HEK293 (cell line): Measurements from ENCODE around the gene KIFAP3.
A peak's percentile ranks its signal among the peaks of the same experiment; 100 is the strongest.

Experiments used
- BCL6B ChIP-seq: fragments of 450-650 bp; formaldehyde crosslinking; IDR thresholded peaks from 2 replicates; pipeline ENCODE4 v1.5.1; 2017; ENCODE audit warnings: missing biosample characterization, missing genetic modification characterization
- HIC1 ChIP-seq: fragments of 450-650 bp; formaldehyde crosslinking; IDR thresholded peaks from 2 replicates; pipeline ENCODE4 v1.5.1; 2016; ENCODE audit warnings: missing biosample characterization, missing genetic modification characterization
- HOXD13 ChIP-seq: sonication (generic); formaldehyde crosslinking; IDR thresholded peaks from 2 replicates; pipeline ENCODE4 v1.8.0; 2022; ENCODE audit warnings: missing genetic modification reagents, borderline replicate concordance
- IKZF3 ChIP-seq: fragments of 450-650 bp; IDR thresholded peaks from 2 replicates; pipeline ENCODE4 v1.5.0; 2018; ENCODE audit warnings: missing biosample characterization, mild to moderate bottlenecking, missing genetic modification characterization, moderate library complexity
- KLF16 ChIP-seq: fragments of 450-650 bp; formaldehyde crosslinking; IDR thresholded peaks from 2 replicates; pipeline ENCODE4 v1.5.1; 2017; ENCODE audit warnings: missing biosample characterization, missing genetic modification characterization
- KLF7 ChIP-seq: fragments of 450-650 bp; formaldehyde crosslinking; IDR thresholded peaks from 2 replicates; pipeline ENCODE4 v1.5.1; 2016; ENCODE audit warnings: missing biosample characterization, missing genetic modification characterization, borderline replicate concordance
- KLF9 ChIP-seq: fragments of 450-650 bp; formaldehyde crosslinking; IDR thresholded peaks from 2 replicates; pipeline ENCODE4 v1.5.1; 2016; ENCODE audit warnings: missing biosample characterization, missing genetic modification characterization, low read depth
- PRDM4 ChIP-seq: fragments of 450-650 bp; formaldehyde crosslinking; IDR thresholded peaks from 2 replicates; pipeline ENCODE4 v1.5.1; 2017; ENCODE audit warnings: missing biosample characterization, missing genetic modification characterization
- ZBTB1 ChIP-seq: fragments of 450-650 bp; formaldehyde crosslinking; IDR thresholded peaks from 2 replicates; pipeline ENCODE4 v1.5.1; 2016; ENCODE audit warnings: missing biosample characterization, missing genetic modification characterization
- ZBTB44 ChIP-seq: fragments of 450-650 bp; IDR thresholded peaks from 2 replicates; pipeline ENCODE4 v1.5.1; 2018; ENCODE audit warnings: missing biosample characterization, mild to moderate bottlenecking, missing genetic modification characterization
- ZNF138 ChIP-seq: fragments of 450-650 bp; formaldehyde crosslinking; IDR thresholded peaks from 2 replicates; pipeline ENCODE4 v1.5.1; 2016; ENCODE audit warnings: missing biosample characterization, missing genetic modification characterization, borderline replicate concordance
- ZNF146 ChIP-seq: fragments of 450-650 bp; formaldehyde crosslinking; IDR thresholded peaks from 2 replicates; pipeline ENCODE4 v1.5.1; 2016; ENCODE audit warnings: missing biosample characterization, missing genetic modification characterization
- ZNF157 ChIP-seq: fragments of 450-650 bp; formaldehyde crosslinking; IDR thresholded peaks from 2 replicates; pipeline ENCODE4 v1.5.1; 2016; ENCODE audit warnings: missing biosample characterization, missing genetic modification characterization
- ZNF18 ChIP-seq: fragments of 450-650 bp; formaldehyde crosslinking; IDR thresholded peaks from 2 replicates; pipeline ENCODE4 v1.5.1; 2016; ENCODE audit warnings: missing biosample characterization, missing genetic modification characterization
- ZNF248 ChIP-seq: fragments of 450-650 bp; formaldehyde crosslinking; IDR thresholded peaks from 2 replicates; pipeline ENCODE4 v1.5.1; 2017; ENCODE audit warnings: missing biosample characterization, missing genetic modification characterization
- ZNF26 ChIP-seq: fragments of 450-650 bp; formaldehyde crosslinking; IDR thresholded peaks from 2 replicates; pipeline ENCODE4 v1.5.1; 2016; ENCODE audit warnings: missing biosample characterization, missing genetic modification characterization
- ZNF266 ChIP-seq: fragments of 450-650 bp; formaldehyde crosslinking; IDR thresholded peaks from 2 replicates; pipeline ENCODE4 v1.5.1; 2016; ENCODE audit warnings: missing biosample characterization, missing genetic modification characterization, low read depth
- ZNF449 ChIP-seq: fragments of 450-650 bp; formaldehyde crosslinking; IDR thresholded peaks from 2 replicates; pipeline ENCODE4 v1.5.1; 2017; ENCODE audit warnings: missing biosample characterization, mild to moderate bottlenecking, missing genetic modification characterization, moderate library complexity
- ZNF48 ChIP-seq: fragments of 450-650 bp; formaldehyde crosslinking; IDR thresholded peaks from 2 replicates; pipeline ENCODE4 v1.5.1; 2016; ENCODE audit warnings: missing biosample characterization, missing genetic modification characterization
- ZNF585B ChIP-seq: fragments of 450-650 bp; formaldehyde crosslinking; IDR thresholded peaks from 2 replicates; pipeline ENCODE4 v1.5.1; 2016; ENCODE audit warnings: missing biosample characterization, missing genetic modification characterization
- ZNF600 ChIP-seq: fragments of 450-650 bp; formaldehyde crosslinking; IDR thresholded peaks from 2 replicates; pipeline ENCODE4 v1.5.1; 2016; ENCODE audit warnings: missing biosample characterization, missing genetic modification characterization
- ZNF621 ChIP-seq: fragments of 450-650 bp; formaldehyde crosslinking; IDR thresholded peaks from 2 replicates; pipeline ENCODE4 v1.5.1; 2017; ENCODE audit warnings: missing biosample characterization, missing genetic modification characterization
- ZNF626 ChIP-seq: fragments of 450-650 bp; sonication (Bioruptor Pico); formaldehyde crosslinking; IDR thresholded peaks from 2 replicates; pipeline ENCODE4 v1.5.1; 2018; ENCODE audit warnings: missing biosample characterization, missing genetic modification characterization, inconsistent platforms
- ZNF660 ChIP-seq: fragments of 450-650 bp; IDR thresholded peaks from 2 replicates; pipeline ENCODE4 v1.5.1; 2018; ENCODE audit warnings: missing biosample characterization, mild to moderate bottlenecking, missing genetic modification characterization
- ZNF670 ChIP-seq: fragments of 450-650 bp; formaldehyde crosslinking; IDR thresholded peaks from 2 replicates; pipeline ENCODE4 v1.5.1; 2016; ENCODE audit warnings: missing biosample characterization, missing genetic modification characterization, low read depth
- ZSCAN4 ChIP-seq: fragments of 450-650 bp; formaldehyde crosslinking; IDR thresholded peaks from 2 replicates; pipeline ENCODE4 v1.5.1; 2017; ENCODE audit warnings: missing biosample characterization, missing genetic modification characterization

KIFAP3 gene

GRCh38 chr1:169890761-169891538, 183.5 kb downstream of the KIFAP3 start (continued):
- TF ChIP-seq ZNF449 (tag by site-specific recombination) = no peak
- TF ChIP-seq ZNF138 (tag by site-specific recombination) = no peak
- no peak for TF ChIP-seq ZNF660 (tag by site-specific recombination)
- TF ChIP-seq HOXD13 (CRISPR knock-in tag) = no peak
- TF ChIP-seq ZNF146 (tag by site-specific recombination) = no peak
- TF ChIP-seq ZSCAN4 (tag by site-specific recombination) = no peak
- no peak for TF ChIP-seq ZNF266 (tag by site-specific recombination)
- TF ChIP-seq ZNF621 (tag by site-specific recombination) = no peak
- no peak for TF ChIP-seq IKZF3 (tag by site-specific recombination)
- no peak for TF ChIP-seq KLF9 (tag by site-specific recombination)
- TF ChIP-seq BCL6B (tag by site-specific recombination) = no peak
- 0 out of 2 replicates have a peak, but pooled peaks have one; percentile 47 for TF ChIP-seq ZNF600 (tag by site-specific recombination)
- TF ChIP-seq HIC1 (tag by site-specific recombination) = no peak
- no peak for TF ChIP-seq ZNF157 (tag by site-specific recombination)
- TF ChIP-seq ZNF248 = no peak
- no peak for TF ChIP-seq ZNF48 (tag by site-specific recombination)
- TF ChIP-seq ZNF26 (tag by site-specific recombination) = no peak
- no peak for TF ChIP-seq PRDM4 (tag by site-specific recombination)
- no peak for TF ChIP-seq ZNF18
- no peak for TF ChIP-seq ZBTB1
- TF ChIP-seq ZBTB44 (tag by site-specific recombination) = 0 out of 2 replicates have a peak, but pooled peaks have one; percentile 10
- TF ChIP-seq KLF16 = no peak
- no peak for TF ChIP-seq ZNF670
- no peak for TF ChIP-seq ZNF585B (tag by site-specific recombination)
- no peak for TF ChIP-seq KLF7 (tag by site-specific recombination)
- no peak for TF ChIP-seq ZNF626 (tag by site-specific recombination)
